Hippocampal formation (tissue), 2 donors: ENCODE results near the gene ATP9A.
"Not testable (repeated sequence)": the region's sequence is repeated elsewhere in the genome, so short reads cannot be mapped to it uniquely, and the experiment has no call there.

ENCODE experiments used
- DNase-seq, 2 donors: peaks; one replicate each; lab custom pipeline; 2025; lab: John Stamatoyannopoulos, UW

Gene ATP9A

DNA sequence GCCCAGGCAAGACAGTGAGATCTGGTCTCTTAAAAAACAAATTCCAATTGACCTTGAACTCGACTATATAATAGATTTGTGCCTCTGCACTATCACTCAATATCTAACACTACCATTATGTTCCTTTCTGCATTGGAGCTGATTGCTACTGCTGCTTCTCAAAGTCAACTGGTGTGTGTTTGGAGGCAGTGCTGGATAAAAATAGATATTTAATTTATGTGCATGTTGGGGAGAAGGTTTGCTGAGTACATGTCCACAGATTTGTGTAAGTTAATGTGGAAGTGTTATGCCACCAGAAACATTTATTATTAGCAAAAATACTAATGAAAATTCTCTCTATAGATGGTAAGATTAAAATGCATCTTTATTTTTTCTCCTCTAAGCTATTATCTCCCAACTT, 39.5 kb downstream of the ATP9A start:
- DNase-seq = no peak

DNA sequence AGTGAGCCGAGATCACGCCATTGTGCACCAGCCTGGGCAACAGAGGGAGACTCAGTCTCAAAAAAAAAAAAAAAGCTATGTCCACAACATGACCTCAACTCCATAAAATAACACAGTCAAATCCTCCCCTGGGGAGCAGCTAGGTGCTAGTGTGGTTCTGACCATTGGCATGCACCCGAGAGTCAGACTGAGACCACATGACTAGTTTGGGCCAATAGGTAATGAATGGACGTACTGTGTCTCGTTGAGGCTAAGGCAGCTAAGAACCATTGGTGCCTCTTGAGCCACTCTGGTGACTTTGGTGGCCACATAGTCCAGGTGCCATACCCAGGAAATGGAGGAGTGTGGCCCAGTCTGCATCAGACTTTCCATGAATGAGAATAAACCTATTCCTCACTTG, 40.3 kb downstream of the ATP9A start:
- DNase-seq = no peak

DNA sequence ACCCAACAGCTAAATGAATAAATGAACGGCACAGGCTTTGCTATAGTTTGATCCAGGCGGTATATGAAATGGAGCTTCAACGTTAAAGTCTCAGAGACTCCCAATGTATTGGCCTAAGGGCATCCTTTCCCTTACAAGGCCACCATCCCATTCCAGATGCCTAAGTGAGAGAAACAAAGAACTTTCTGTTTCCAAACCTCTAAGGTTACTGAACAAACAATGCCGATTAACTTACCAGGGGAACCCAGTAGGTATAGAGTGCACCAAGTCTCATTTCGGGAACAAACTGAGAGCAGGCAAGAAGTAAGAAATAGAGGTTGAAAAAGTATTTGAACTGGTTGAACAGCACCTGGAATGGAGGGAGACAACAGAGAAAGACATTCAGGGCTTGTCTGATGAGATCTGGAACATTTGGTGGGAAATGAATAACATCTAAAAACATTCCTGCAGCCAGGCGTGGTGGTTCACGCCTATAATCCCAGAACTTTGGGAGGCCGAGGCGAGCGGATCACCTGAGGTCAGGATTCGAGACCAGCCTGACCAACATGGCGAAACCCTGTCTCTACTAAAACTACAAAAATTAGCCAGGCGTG, 42.5 kb downstream of the ATP9A start:
- DNase-seq = no peak

DNA sequence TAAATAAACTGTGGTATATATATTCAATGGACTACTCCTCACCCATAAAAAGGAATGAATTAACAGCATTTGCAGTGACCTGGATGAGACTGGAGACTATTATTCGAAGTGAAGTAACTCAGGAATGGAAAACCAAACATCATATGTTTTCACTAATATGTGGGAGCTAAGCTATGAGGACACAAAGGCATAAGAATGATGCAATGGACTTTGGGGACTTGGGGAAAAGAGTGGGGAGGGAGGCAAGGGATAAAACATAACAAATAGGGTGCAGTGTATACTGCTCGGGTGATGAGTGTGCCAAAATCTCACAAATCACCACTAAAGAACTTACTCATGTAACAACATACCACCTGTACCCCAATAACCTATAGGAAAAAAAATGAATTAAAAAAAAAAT, 45.2 kb downstream of the ATP9A start:
- DNase-seq = not testable (repeated sequence)

DNA sequence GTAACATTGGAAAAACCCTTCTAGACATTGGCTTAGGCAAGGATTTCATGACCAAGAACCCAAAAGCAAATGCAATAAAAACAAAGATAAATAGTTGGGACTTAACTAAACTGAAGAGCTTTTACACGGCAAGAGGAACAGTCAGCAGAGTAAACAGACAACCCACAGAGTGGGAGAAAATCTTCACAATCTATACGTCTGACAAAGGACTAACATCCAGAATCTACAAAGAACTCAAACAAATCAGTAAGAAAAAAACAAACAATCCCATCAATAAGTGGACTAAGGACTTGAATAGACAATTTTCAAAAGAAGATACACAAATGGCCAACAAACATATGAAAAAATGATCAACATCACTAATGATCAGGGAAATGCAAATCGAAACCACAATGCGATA, 45.9 kb downstream of the ATP9A start:
- DNase-seq = not testable (repeated sequence)

DNA sequence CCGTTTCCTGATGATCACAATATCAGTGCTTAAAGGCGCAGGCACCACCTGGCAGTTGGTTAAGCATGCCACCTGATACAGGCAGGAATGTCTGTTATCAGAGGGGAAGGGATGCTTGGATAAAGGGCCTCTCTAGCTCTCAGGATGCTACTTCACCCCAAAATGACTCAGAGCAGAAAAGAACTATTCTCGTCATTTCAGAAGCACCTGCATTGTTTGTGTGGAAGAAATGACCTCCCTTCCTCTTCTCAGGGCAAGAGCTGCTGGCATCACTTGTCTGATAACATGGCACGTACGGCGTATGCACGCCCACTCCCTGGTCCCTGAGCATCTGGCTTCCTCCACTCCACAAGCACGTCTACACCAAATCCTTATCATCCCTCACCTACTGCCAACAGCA, 47.3 kb downstream of the ATP9A start:
- no peak for DNase-seq

DNA sequence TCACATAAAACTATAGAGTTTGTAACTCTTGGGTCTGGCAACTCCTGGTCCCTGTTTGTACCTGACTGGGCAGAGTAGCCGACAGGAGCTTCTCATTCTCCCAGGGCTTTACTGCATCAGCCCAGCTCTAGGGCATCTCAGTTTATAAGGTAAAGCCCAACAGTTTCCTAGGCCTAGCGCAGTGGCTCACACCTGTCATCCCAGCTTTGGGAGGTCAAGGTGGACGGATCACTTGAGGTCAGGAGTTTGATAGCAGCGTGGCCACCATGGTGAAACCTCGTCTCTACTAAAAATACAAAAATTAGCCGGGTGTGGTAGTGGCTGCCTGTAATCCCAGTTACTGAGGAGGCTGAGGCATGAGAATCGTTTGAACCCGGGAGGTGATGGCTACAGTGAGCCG, 47.8 kb downstream of the ATP9A start:
- DNase-seq = no peak

DNA sequence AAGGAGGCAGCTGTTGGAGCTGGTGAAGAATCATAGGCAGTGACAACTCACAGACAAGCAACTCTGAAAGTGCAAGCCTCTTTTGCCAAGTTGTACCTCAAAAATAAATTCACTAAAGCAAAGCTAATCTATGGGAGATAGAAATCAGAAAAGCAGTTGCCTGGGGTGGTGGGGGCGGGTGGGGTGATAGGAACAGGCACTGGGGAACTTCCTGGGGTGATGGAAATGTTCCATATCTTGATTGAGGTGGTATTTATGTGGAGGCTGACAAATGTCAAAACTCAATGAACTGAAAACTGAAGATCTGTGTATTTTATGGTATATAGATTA, 52.4 kb downstream of the ATP9A start:
- no peak for DNase-seq

DNA sequence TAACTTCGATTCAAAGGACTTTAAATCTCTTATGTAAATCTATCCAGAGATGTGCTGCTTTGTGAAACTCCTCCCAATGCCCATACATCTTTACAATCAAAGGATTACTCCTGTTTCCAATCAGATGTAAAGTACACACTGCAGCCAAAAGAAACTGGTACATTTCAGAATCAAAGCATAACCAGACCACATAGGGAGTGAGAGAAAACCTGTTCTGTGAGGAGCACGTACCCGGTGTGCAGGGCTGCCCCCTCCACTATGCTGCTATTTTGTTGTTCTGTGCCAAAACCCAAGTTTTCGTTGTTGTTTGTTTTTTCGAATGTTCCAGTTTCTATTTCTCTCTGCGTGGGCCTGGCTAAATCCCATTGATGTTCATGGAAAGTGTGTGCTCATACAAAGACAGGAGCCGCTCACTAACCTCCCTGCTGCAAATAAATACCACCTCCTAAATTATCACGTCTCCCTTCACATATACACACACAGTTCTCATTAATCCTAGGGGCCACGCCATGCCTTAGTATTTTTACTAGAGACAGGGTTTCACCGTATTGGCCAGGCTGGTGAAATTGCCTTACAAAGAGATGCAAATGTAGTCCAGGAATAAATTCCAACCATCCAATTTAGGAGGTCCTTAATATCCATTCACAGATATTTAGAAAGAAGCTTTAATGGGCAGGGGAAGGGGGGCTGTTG, 52.9 kb downstream of the ATP9A start:
- no peak for DNase-seq

DNA sequence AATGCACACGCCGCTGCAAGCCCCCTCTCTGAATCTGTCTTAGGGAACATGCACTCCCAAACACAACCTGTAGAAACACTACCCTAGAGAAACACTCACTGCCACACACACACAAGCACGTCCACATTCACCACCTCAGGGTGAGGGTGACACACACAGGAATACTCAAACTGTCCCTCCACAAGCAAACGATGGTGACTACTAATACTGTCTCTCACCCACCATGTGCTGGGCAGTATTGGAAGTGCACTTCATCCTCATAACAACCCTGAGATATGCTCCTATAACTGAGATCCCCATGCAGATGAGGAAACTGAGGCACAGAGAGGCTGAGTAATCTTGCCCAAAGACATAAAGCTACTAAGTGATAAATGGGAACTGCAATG, 55.0 kb downstream of the ATP9A start:
- no peak for DNase-seq

DNA sequence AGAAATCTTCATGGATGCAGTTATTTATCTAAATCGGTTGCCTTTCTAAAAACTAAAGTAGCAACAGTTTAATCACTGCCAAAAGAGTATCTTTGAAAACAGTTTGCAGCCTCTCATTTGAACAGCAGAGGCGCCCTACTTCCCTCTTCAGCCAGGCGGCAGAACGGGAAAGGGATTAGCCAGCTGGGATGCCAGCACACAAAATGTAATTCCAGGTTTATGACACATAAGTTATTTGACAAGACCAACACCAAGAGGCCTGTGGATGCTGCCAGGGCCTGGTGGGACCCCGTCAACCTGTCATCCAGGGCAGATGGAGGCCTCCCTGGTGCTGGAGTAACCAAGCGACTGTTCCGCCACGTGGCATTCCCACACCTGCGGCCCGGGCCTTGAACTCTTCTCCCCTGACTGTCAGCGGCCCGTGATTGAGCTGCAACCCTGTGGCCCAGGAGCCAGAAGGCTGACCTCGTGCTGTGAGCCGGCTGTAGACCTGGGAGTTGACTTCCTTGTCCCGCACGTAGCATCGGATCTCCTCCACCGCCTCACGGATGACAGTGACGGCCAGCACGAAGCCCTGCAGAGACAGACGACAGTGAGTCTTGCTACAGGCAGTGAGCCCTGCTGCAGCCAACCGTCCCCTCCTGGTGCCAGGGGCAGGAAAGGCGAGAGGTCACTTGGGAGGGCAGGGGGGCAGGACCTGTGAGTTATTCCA, 55.5 kb downstream of the ATP9A start:
- DNase-seq = peak; percentile 26 to 40

DNA sequence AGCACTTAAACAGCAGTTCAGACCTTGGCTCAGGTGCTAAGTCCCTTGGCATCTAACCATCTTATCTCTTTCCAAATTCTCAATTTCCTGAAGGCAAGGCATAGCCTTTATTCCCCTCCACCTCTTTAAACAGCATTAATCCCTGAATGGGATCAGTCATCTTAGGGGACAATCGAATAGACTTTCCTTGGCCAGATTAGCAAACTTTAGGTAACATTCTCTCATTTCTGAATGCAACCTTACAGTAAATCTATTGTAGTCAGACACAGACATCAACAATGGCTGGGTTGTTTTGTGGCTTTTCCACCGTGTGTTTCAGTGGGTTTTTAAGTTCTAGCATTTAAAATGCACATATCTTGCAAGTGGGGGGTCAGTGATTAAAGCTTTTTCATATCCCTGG, 56.8 kb downstream of the ATP9A start:
- DNase-seq = no peak

DNA sequence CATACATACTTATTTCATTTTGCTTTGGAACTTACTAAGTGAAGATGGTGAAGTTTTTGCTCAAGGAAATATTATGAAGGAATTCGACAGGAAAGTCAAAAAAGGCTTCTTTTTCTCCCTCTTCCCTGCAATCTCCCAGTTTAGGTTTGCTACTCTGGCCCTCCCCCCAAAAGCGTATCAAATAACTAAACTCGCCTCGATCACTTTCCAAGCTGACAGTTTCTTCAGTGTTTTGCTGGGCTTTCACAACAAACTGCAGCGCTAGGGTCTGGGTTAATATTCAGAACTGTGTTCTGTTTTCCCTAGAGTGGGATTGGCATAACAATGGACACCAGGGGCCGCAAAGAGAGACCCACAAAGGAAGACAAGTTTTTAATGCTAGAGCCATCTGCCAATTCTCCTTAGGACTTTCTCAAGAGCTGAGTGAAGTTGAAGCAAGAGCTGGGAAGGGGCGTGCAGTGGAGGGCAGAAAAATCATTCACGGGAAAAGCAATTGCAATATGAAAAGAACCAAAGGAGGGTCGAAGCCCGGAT, 57.8 kb downstream of the ATP9A start:
- no peak for DNase-seq

DNA sequence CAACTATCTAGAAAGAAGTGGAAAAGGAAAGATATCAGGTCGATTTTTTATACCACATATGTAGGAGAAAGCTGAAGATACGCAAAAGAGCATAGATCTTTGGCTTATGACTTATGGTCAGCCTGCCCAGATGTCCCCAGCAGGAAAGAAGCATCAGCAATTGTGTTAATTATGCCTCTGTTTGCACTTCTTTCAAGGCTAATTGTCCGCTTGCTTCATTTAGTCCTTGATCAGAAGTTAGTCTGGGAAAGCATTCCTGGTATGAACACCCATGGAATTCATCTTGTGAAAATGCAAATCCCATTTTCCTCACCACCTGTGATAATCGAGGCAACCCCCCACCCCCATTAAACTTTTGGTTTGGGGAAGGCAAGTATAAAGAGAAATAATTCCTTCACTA, 62.8 kb downstream of the ATP9A start:
- DNase-seq = no peak

DNA sequence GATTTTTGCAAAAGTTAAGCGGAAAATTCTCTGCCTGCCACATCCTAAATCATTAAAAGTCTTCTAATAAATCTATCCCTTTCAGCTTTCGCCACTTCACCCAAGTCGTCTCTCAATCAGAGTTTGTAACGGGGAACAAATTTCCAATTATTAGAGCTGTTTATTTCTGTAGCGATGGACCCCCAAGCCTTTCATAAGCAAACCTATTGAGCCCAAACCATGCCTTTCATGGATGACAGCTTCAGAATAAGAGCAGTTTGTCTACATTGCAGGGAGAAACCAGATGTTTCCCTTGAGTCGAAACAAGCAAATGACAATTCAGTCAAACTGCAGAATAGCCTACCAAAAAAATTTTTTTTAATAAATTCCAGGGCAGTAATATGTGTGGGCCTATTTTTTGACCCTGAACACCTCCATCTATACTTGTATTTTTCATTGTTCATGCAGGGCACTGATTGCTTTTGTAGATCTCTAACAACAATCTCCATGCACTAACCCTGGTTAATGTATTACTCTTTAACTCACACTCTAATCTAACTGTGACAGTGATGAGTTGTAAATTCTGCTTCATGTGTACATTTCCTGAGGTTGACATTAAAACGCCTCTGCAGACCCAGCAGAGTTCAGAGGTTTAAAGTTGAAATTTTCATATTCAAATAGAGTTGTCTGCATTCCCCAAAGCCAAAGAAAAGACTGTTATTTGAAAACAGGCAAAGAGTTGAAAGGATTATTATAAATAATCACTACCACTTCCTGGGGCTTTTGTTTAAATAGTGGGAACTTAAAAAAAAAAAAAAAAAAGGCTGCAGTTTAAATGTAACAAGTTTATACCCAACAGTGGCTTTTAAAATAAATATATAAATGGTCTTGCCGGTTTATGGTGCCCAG, 64.5 kb downstream of the ATP9A start:
- DNase-seq = no peak

DNA sequence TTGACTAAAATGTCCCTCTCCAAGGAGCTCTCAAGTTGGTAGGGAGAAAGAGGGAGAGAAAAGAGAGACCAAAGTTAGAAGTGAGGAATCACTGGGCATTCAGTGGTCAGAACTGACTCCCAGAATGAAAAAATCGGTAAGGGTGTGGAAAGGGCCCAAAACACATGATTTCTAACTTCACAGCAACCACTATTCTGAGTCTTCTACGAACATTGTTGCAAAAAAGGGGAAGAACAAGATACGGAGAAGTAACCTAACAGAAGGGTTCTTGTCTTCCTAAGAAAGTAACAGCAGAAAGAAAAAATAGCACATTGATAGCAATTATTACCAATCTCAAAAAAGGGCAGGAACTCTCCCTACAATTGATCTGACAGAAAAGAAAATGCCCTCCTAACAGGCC, 65.6 kb downstream of the ATP9A start:
- DNase-seq = no peak

DNA sequence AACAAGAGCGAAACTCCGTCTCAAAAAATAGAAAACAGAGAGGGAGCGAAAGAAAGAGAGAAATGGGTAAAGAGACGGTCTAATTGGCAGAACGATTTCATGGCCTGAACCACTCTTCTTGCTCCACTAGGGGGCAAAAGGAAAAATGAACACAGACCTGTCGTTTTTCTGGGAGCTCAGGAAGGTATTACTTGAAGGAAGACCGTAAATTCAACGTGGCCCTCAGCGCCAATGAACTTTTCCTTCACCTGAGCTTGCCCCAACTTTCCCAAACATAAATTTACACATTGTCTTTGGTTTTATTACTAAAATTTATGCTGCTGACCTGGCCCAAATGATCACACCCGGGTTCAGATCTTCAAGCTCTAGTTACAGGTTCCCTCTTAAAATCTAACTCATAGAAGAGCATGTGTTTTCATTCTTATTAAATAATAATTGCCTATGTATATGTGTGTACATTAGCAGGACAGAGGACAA, 67.3 kb downstream of the ATP9A start:
- DNase-seq = peak in 1 of 2 donors; percentile 15

DNA sequence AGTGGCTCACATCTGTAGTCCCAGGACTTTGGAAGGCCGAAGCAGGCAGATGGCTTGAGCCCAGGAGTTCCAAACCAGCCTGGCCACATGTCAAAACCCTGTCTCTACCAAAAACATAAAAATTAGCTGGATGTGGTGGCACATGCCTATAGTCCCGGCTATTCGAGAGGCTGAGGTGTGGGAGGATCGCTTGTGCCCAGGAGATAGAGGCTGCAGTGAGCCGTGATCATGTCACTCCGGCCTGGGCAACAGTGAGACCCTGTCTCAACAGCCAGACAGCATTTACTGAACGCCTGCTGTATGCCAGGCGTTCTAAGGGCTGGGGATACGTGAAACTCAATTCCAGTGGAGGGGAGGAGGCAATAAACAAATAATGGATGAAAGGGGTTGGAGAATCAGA, 69.9 kb downstream of the ATP9A start:
- no peak for DNase-seq

DNA sequence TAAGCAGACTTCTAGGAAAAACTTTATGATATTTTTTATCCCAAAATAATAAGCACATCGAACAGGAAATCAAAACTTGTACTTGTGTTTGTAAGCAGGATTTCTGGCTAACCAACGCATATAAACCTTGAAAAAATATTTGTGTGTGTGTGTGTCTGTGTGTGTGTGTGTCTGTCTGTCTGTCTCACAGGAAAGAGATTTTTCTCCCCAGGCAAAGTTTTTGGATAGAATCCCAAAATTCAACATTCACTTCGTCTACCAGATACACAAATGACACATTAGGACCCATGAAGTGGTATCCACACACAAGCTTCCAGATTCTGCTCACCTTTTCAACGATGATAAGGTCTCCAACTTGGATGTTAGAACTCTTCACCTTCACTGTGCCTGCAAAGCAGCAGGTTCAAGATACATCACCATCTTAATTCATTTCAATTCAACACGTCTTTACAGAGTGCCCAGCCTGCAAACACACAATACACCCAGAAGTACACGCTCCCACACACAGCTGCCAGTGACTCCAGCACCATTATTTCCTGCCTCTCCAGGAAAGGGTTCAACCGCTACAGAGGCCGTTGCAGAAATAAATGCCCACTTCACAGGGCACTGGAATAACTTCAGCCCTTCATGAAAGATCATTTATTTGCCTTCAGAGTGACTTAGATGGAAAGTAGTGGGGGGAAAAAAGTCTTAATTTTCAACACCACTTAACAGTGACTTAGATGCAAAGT, 70.9 kb downstream of the ATP9A start:
- no peak for DNase-seq

DNA sequence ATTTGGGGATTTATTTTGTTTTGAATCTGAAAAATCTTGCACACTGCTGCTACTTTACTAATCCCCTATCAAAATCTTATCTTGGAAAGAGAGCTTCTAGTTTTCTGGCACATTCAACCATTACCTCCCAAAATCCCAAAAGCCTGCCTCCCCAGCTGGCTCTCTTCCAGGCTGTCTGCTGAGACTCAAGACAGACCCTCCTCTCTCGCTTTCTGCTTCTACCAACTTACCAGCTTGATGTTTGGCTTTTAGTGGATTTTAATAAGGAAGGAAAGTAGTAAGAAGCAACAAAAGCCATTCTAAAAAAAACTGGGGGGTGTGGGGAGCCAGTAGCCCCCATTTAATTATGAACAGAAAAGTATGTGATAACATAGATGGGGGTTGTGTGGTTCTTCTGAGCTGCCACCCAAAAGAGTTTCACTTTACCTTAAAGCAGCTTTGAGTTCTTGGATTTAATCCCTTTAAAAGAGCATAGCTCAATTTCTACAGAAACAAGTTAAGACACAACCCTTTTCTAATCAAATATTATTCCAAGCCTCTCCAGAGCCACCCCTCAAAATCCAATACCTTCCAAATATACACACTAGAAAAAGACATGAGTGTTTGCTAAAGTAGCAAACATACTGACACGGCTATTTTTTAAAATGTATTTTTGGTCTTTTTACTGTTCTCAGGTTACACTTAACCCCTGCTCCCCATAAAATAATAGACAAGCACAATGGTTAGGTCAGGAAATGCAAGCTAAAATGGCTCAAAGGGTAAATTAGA, 71.7 kb downstream of the ATP9A start:
- DNase-seq = no peak
